Osteoblast (primary cell): Measurements from ENCODE around the gene PAFAH1B1. TPM values are rescaled to one million over a fixed set of nuclear protein-coding genes. Genes with fewer than 3 reads are reported as not detected.
A peak's percentile ranks its signal among the peaks of the same experiment; 100 is the strongest.

Source experiments
- DNase-seq: peaks from one replicate; pipeline ENCODE4 v3.0.0; 2011; ENCODE audit warnings: low spot score, mixed read lengths; ENCODE audit not compliant: insufficient read length; ENCODE audit errors: missing footprints
- H2AFZ ChIP-seq: 2 replicates; pipeline ENCODE4 v1.6.0; 2011; ENCODE audit warnings: mild to moderate bottlenecking, low read length
- H3K27ac ChIP-seq: 2 replicates; pipeline ENCODE4 v1.5.1; 2011; ENCODE audit warnings: mild to moderate bottlenecking, low read depth, low read length, moderate library complexity
- H3K27me3 ChIP-seq: 2 replicates; pipeline ENCODE4 v1.6.0; 2012; ENCODE audit warnings: mild to moderate bottlenecking, control low read depth, inconsistent platforms, low read length, moderate library complexity; ENCODE audit not compliant: insufficient read depth
- H3K36me3 ChIP-seq: 2 replicates; pipeline ENCODE4 v1.5.1; 2011; ENCODE audit warnings: mild to moderate bottlenecking, low read length, control low read depth, moderate library complexity; ENCODE audit not compliant: insufficient read depth
- H3K4me1 ChIP-seq: 2 replicates; pipeline ENCODE4 v1.5.1; 2011; ENCODE audit warnings: mild to moderate bottlenecking, low read length, control low read depth, moderate library complexity; ENCODE audit not compliant: insufficient read depth
- H3K4me2 ChIP-seq: 2 replicates; pipeline ENCODE4 v1.6.0; 2011; ENCODE audit warnings: mild to moderate bottlenecking, low read length; ENCODE audit not compliant: insufficient read depth
- H3K4me3 ChIP-seq: fragments of 200-600 bp; sonication (generic); 3 replicates; pipeline ENCODE4 v1.5.1; 2012; ENCODE audit warnings: mild to moderate bottlenecking, low read length, inconsistent platforms; ENCODE audit not compliant: insufficient read depth
- H3K79me2 ChIP-seq: 2 replicates; pipeline ENCODE4 v1.6.0; 2012; ENCODE audit warnings: mild to moderate bottlenecking, low read length, control low read depth, inconsistent platforms; ENCODE audit not compliant: insufficient read depth
- H3K9me3 ChIP-seq: 2 replicates; pipeline ENCODE4 v1.5.1; 2011; ENCODE audit warnings: low read depth, low read length, control low read depth
- H4K20me1 ChIP-seq: 2 replicates; pipeline ENCODE4 v1.6.0; 2012; ENCODE audit warnings: mild to moderate bottlenecking, low read length, control low read depth; ENCODE audit not compliant: insufficient read depth
- small RNA-seq: library from RNA; depleted of rRNA; stranded (forward); fragments of <200 nt; gene quantifications from one replicate; pipeline ENCODE3, GENCODE V24; 2012
- total RNA-seq: library from RNA; depleted of rRNA; stranded (reverse); fragments of >200 nt; gene quantifications from 2 replicates; pipeline ENCODE4 v1.2.3, GENCODE V29; 2012
- TF ChIP-seq, protein P1 (sequence below): IDR thresholded peaks from 2 replicates; pipeline ENCODE4 v1.5.1; 2011; ENCODE audit warnings: mild to moderate bottlenecking, low read depth, low read length, moderate library complexity; ENCODE audit errors: extremely low read depth

The PAFAH1B1 gene
- total RNA-seq, 1 donor, result 128 TPM

DNA sequence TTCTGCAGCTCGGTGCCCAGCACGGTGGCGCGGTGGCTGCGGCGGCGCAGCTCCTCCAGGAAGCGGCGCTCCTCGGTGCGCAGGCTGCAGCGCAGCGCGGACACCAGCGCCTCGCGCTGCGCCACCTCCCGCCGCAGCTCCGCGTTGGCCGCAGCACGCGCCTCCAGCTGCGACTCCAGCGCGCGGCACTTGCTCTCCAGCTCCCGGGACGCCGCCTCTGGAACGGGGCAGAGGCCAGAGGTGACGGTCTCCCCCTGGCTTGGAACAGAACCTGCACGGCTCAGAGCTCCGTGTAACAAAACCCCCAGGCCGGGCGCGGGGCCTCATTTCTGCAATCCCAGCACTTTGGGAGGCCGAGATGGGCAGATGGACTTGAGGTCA, 131.3 kb downstream of the PAFAH1B1 start:
- Histone ChIP-seq H2AFZ (no peak overlapping the region), H4K20me1 (no peaks in the 10 kb centered on the region), H3K79me2 (no peaks in the 10 kb centered on the region), H3K9me3 (no peaks in the 10 kb centered on the region), H3K27me3 (peaks cover 28% of the 10 kb centered on the region), H3K36me3 (no peaks in the 10 kb centered on the region), H3K4me1 (no peaks in the 10 kb centered on the region), H3K27ac (no peak overlapping the region), H3K4me3 (no peak overlapping the region), H3K4me2 (no peak overlapping the region)
- TF ChIP-seq, protein P1, sequence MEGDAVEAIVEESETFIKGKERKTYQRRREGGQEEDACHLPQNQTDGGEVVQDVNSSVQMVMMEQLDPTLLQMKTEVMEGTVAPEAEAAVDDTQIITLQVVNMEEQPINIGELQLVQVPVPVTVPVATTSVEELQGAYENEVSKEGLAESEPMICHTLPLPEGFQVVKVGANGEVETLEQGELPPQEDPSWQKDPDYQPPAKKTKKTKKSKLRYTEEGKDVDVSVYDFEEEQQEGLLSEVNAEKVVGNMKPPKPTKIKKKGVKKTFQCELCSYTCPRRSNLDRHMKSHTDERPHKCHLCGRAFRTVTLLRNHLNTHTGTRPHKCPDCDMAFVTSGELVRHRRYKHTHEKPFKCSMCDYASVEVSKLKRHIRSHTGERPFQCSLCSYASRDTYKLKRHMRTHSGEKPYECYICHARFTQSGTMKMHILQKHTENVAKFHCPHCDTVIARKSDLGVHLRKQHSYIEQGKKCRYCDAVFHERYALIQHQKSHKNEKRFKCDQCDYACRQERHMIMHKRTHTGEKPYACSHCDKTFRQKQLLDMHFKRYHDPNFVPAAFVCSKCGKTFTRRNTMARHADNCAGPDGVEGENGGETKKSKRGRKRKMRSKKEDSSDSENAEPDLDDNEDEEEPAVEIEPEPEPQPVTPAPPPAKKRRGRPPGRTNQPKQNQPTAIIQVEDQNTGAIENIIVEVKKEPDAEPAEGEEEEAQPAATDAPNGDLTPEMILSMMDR, result no peak
- peak; percentile 92 for DNase-seq

DNA sequence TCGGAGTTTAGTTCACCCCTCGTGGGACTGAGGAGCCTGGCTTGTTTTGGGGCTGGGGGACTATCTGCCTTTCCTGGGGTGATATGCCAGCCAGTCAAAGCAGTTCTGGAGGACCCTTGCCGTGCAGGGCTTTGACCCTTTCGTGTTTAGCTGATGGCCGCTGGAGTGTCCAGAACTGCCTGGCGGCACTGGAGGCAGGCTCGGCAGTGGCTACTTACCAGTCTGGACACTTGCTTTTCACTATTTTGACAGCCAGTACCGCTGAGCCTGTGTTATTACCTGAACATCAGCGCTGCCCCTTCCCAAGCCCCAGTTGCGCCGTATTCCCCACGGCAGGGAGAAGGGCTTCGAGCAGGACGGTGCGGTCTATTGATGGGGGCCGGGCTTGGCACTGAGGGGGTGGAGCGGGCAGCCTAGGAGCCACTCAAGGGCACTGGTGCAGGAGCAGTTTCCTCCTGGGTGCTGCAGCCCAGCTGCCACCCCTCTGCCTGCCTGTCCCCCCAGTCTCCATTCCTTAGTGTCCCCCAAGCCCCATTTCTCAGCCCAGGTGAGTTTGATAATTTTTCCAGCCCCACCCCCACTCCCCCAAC, 137.4 kb downstream of the PAFAH1B1 start:
- peak; percentile 67 for DNase-seq
- no peak overlapping the region for H2AFZ ChIP-seq

DNA sequence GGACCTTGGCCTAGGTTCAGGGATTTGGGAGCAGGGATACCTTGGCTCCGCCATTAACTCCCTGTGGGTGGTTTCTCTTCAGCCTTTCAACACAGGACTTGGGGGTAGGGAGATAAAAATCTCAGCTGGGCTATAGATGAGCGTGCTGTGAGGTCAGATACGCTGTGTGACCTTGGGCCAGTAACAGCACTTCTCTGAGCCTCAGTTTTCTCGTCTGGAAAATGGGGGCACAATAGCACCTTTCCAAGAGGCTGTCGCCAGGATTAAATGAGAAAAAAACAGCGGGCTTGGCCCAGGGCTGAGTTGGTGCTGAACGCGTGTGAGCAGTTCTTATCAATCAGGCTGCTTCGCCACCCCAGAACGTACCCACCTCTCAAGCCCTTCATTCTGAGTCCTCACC, 138.4 kb downstream of the PAFAH1B1 start:
- no peaks in the 10 kb centered on the region for H3K79me2 ChIP-seq
- TF ChIP-seq, protein P1, result no peak
- H3K9me3 ChIP-seq, result no peaks in the 10 kb centered on the region
- no peak for DNase-seq
- H4K20me1 ChIP-seq, result no peaks in the 10 kb centered on the region
- H3K27me3 ChIP-seq, result peaks cover 5% of the 10 kb centered on the region
- H3K4me3 ChIP-seq, result no peak overlapping the region
- no peak overlapping the region for H2AFZ ChIP-seq
- no peak overlapping the region for H3K27ac ChIP-seq
- no peaks in the 10 kb centered on the region for H3K4me1 ChIP-seq
- H3K4me2 ChIP-seq, result no peak overlapping the region
- no peaks in the 10 kb centered on the region for H3K36me3 ChIP-seq

More for the DNA sequence above, 137.4 kb downstream of the PAFAH1B1 start:
- H3K4me1 ChIP-seq, result no peaks in the 10 kb centered on the region
- no peaks in the 10 kb centered on the region for H3K36me3 ChIP-seq
- H3K9me3 ChIP-seq, result no peaks in the 10 kb centered on the region
- peaks cover 5% of the 10 kb centered on the region for H3K27me3 ChIP-seq
- no peak overlapping the region for H3K27ac ChIP-seq
- H3K4me2 ChIP-seq, result no peak overlapping the region
- H3K79me2 ChIP-seq, result no peaks in the 10 kb centered on the region
- TF ChIP-seq, protein P1, result no peak
- no peak overlapping the region for H3K4me3 ChIP-seq
- no peaks in the 10 kb centered on the region for H4K20me1 ChIP-seq

DNA sequence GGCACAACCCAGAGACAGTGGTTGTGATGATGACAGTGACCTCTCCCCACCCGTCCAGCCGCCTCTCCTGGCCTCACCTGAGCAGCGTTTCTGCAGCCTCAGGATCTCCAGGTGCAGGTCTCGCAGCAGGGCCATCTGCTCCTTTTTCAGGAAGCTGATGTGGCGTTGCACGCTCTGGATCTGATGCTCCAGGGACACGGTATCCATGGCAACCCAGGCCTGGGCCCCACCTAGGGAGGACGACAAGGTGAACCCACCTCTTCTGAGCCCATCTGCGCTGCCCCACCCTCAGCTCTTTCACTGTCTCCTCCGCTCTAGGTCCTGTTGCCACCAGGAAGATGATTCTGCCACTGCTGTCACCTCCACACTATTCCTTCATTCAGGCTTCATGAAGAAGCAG, 141.5 kb downstream of the PAFAH1B1 start:
- peak; percentile 29 for DNase-seq
- Histone ChIP-seq H3K27ac (no peak overlapping the region), H3K4me3 (no peak overlapping the region), H3K4me2 (no peak overlapping the region), H3K79me2 (no peaks in the 10 kb centered on the region), H3K4me1 (no peaks in the 10 kb centered on the region), H3K9me3 (no peaks in the 10 kb centered on the region), H4K20me1 (no peaks in the 10 kb centered on the region), H3K36me3 (no peaks in the 10 kb centered on the region), H2AFZ (no peak overlapping the region), H3K27me3 (peaks cover 5% of the 10 kb centered on the region)
- TF ChIP-seq, protein P1, result no peak

Small RNA genes lying within 50 kb of the gene (small RNA-seq; reads per million reads assigned to genes)
- not detected for gene MIR6776
- not detected for gene RN7SL608P

Other genes with a start within 250 kb of the PAFAH1B1 start
- 12.3 and 14.1 TPM in 2 replicates for gene MNT, start 192.6 kb upstream of the PAFAH1B1 start, total RNA-seq
- 12.4 and 14.8 TPM in 2 replicates for gene METTL16, start 81.8 kb upstream of the PAFAH1B1 start, total RNA-seq
- gene CLUH, start 118.1 kb downstream of the PAFAH1B1 start, total RNA-seq, result 36.2 and 41.6 TPM in 2 replicates
- gene CCDC92B, start 156.0 kb downstream of the PAFAH1B1 start, total RNA-seq, result not detected in 2 replicates
- gene RAP1GAP2, start 202.8 kb downstream of the PAFAH1B1 start, total RNA-seq, result 2.7 and 2.9 TPM in 2 replicates